NCI-H2171 (cell line): ENCODE data around the gene CYP21A2.

Experiments
- DNase-seq: peaks from one replicate; lab custom pipeline; 2025; lab: John Stamatoyannopoulos, UW

CYP21A2 gene

GRCh38 chr6:32083812-32084768, 45.9 kb downstream of the CYP21A2 start:
- DNase-seq = no peak

DNA sequence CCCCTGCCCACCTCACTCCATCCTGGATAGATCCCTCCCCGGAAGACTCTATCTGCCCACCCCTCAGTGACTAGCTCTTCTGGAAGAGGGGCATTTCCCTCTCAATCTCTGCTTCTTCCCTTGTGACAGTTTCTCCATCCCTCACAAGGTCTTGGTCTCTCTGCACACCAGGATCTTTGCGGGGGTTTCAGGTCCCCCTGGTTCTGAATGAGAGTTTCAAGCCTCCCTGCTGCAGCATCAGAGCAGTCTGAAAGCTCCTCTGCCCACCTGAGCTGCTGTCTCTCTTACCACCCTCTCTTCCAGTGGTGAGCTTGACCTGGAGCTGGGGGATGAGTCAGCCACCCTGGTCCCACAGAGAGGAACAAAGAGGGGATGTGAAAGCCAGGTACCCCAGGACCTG, 46.6 kb downstream of the CYP21A2 start:
- DNase-seq = no peak

GRCh38 chr6:32085759-32086459, 47.7 kb downstream of the CYP21A2 start:
- no peak for DNase-seq

DNA sequence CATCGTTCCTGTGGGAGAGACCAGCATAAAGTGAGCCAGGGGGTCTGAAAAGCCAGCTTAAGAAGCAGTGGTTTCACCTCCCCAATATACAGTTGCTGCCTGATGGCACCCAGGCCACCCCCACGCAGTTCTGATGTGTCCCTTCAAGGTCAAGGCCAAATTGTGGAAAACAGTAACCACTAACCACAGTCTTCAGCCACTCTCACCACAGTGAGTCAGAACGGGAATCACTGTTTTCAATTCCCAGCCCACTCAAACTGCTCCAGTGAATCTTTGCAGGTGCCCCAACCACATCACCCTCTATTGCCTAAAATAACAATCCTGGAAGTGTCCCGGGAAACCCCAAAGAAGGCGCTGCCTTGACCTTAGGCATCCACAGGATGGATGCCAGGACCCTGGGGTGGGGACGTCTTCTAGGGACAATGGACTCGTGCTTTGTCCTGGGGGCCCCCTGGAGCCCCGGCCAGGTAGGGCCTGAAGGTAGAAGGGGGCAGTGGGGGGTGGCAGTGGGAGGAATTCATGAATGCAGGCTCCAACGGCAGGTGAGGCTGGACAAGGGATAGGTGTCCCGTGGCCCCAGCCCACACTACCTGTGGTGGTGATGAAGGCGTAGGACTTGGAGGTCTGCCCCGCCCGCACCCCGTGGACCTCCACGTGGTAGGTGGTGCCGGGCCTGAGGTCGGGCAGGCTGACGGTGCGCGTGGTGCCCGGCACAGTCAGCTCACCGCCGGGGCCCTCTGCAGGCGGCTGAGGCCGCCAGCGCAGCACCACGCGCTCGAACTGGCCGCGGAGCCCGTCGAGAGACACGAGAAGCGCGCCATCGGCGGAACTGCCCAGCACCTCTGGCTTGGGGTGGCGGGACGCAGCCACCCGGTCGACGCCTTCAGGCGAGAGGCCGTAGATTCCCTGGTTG, 48.7 kb downstream of the CYP21A2 start:
- DNase-seq = no peak

DNA sequence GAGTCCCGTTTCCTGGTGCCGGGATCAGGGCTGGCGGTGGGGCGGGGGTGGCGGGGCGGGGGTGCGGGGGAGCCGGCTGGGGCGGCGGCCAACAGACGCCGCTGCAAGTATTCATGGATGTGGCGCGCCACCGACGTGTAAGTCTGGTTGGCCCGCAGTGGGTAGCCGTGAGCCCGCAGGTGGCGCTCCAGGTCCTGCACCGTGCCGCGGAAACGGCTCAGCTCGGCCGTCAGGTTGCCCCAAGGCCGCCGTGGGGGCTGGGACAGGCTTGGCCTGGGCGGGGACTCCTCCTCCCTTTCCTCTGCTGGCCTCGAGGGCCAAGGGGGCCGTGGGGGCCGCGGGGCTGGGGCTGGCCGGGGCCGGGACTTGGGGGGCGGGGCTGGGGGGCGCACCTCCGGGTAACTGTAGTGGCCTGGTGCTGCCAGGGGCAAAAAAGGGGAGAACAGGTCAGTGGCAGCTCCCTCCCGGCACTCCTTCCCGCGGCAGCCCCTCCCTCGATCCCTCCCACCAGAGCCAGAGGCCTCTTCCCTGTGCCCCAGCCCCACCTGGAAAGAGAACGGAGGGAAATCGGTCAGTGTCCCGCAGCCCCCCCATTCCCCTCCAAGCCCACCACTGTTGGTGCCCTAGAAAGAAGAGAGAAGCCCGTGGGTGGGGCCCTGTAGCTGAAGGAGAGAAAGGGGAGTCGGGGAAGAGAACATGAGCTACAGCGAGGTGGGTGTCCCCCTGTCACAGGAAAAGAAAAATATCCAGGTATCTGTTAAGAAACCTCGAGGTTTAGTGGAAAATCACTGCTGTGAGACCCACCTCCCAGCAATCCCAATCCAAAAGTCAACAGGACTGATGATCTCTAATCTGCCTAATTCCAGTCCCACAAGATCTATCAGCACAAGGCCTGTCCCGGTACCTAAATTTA, 49.6 kb downstream of the CYP21A2 start:
- peak; percentile 43 for DNase-seq

GRCh38 chr6:32088487-32089049, 50.4 kb downstream of the CYP21A2 start:
- no peak for DNase-seq

- no peak for DNase-seq
Measured at GRCh38 chr6:32089082-32089828, 51.0 kb downstream of the CYP21A2 start.
